Vagina (tissue), 2 donors: Measurements from ENCODE around the gene MED13L. TPM values are rescaled to one million over a fixed set of nuclear protein-coding genes. Genes with fewer than 3 reads are reported as not detected.

Experiments used
- microRNA counts, 2 donors: library from miRNA; unstranded; fragments of <30 nt; microRNA quantifications; one replicate each; lab custom pipeline; 2016 to 2017
- microRNA-seq: library from miRNA; unstranded; fragments of <30 nt; microRNA quantifications from one replicate; pipeline ENCODE4, GENCODE V29; 2017; ENCODE audit warnings: borderline number of aligned reads, borderline replicate concordance
- small RNA-seq: library from RNA; depleted of rRNA; stranded (forward); fragments of <200 nt; gene quantifications from one replicate; pipeline ENCODE3, GENCODE V24; 2016
- total RNA-seq: library from RNA; depleted of rRNA; stranded (reverse); fragments of >200 nt; gene quantifications from one replicate; pipeline ENCODE4 v1.2.3, GENCODE V29; 2016

Gene MED13L
- total RNA-seq, 1 donor from 2014 or later: 161 TPM

MicroRNAs encoded within 50 kb of the gene (microRNA counts, 767-probe panel; counts per million panel counts)
- 238 to 261 counts per million in 2 donors for microRNA hsa-miR-620 (lab: Ali Mortazavi, UCI)

Small RNA genes lying within 50 kb of the gene (microRNA-seq; reads per million reads assigned to microRNA genes)
- gene MIR620: not detected

Small RNA genes lying within 50 kb of the gene (small RNA-seq; reads per million reads assigned to genes)
- not detected for gene MIR620
- gene RNU6-1188P: not detected
- not detected for gene SNRPGP18
